HepG2 (cell line): ENCODE data around the gene SF1. TPM values are rescaled to one million over a fixed set of nuclear protein-coding genes. Genes with fewer than 3 reads are reported as not detected.
A peak's percentile ranks its signal among the peaks of the same experiment; 100 is the strongest.

ENCODE experiments used
- ATAC-seq: fragments of 200-7000 bp; cut with Tn5 transposase; 3 replicates; pipeline ENCODE4 v1.9.1; 2020; ENCODE audit warnings: mild to moderate bottlenecking, moderate library complexity
- BruUV-seq: library from RNA; stranded (reverse); fragments of 400-500 nt; replicated peaks from 2 replicates; lab custom pipeline; 2021; lab: Mats Ljungman, UMichigan
- CTCF ChIA-PET: fragments of 300-600 bp; formaldehyde crosslinking; extraction: SDS; loops from one replicate; lab custom pipeline; 2021; ENCODE audit warnings: low total read pairs, inconsistent platforms, low intra/inter-chr PET ratio; lab: Yijun Ruan, JAX
- POLR2A ChIA-PET: fragments of 350-600 bp; sonication (Branson Sonifier 250); formaldehyde crosslinking; loops from one replicate; lab custom pipeline; 2020; ENCODE audit warnings: antibody characterized with exemption, inconsistent platforms; lab: Yijun Ruan, JAX
- DNase-seq: peaks from one replicate; pipeline ENCODE4 v3.0.0-alpha.2; 2015; ENCODE audit warnings: low spot score
- FAIRE-seq: peaks from 3 replicates; lab custom pipeline; 2011; peaks lifted over from hg19 to GRCh38; lab: Jason Lieb, UNC
- H2AFZ ChIP-seq: one replicate; pipeline ENCODE4 v1.6.1; 2011; ENCODE audit warnings: low read length, inconsistent platforms
- H3K27ac ChIP-seq: fragments of 300-600 bp; 3 replicates; pipeline ENCODE4 v1.8.0; 2011; ENCODE audit warnings: mixed run types, mild to moderate bottlenecking, mixed read lengths, low read length, inconsistent platforms; ENCODE audit not compliant: insufficient read depth; ENCODE audit errors: extremely low read length
- H3K27me3 ChIP-seq, 2 experiments: fragments of 200-600 bp in 1 of 2; 2 replicates in 1 of 2; 3 replicates in 1 of 2; pipeline versions ENCODE4 v1.6.0 to v1.8.0; 2011; ENCODE audit warnings: low read length in 2 of 2, mild to moderate bottlenecking in 2 of 2, moderate library complexity in 2 of 2, inconsistent platforms in 1 of 2; ENCODE audit not compliant: insufficient read depth in 2 of 2, control insufficient read depth in 1 of 2
- H3K36me3 ChIP-seq, 2 experiments: fragments of 200-600 bp in 1 of 2; replicated peaks in 1 of 2; 2 replicates in 1 of 2; 3 replicates in 1 of 2; pipeline versions ENCODE4 v1.5.1 to v1.8.0; 2011; ENCODE audit warnings: low read length in 2 of 2, inconsistent platforms in 1 of 2; ENCODE audit not compliant: insufficient read depth in 2 of 2, control insufficient read depth in 1 of 2
- H3K4me1 ChIP-seq: 2 replicates; pipeline ENCODE4 v1.5.1; 2012; ENCODE audit warnings: low read length, inconsistent platforms; ENCODE audit not compliant: insufficient read depth
- H3K4me2 ChIP-seq: 2 replicates; pipeline ENCODE4 v1.6.0; 2011; ENCODE audit warnings: low read depth, low read length, inconsistent platforms
- H3K4me3 ChIP-seq, 3 experiments: fragments of 200-600 bp in 1 of 3; sonication (generic), shearing (Covaris generic) in 1 of 3; replicated peaks in 1 of 3; 2 replicates each; pipeline ENCODE4 v1.5.1; 2011 to 2016; ENCODE audit warnings: low read length in 3 of 3, inconsistent platforms in 2 of 3, low read depth in 2 of 3, mild to moderate bottlenecking in 2 of 3, control low read depth in 1 of 3, mixed read lengths in 1 of 3; ENCODE audit not compliant: insufficient read depth in 1 of 3
- H3K79me2 ChIP-seq: one replicate; pipeline ENCODE4 v1.6.1; 2011; ENCODE audit warnings: low read length, inconsistent platforms; ENCODE audit not compliant: insufficient read depth
- H3K9ac ChIP-seq: 2 replicates; pipeline ENCODE4 v1.6.0; 2011; ENCODE audit warnings: mild to moderate bottlenecking, low read depth, low read length, inconsistent platforms; ENCODE audit not compliant: insufficient read depth
- H3K9me3 ChIP-seq: 2 replicates; pipeline ENCODE4 v1.5.1; 2012; ENCODE audit warnings: mild to moderate bottlenecking, low read length
- H4K20me1 ChIP-seq: 2 replicates; pipeline ENCODE4 v1.6.0; 2011; ENCODE audit warnings: inconsistent platforms, mild to moderate bottlenecking, low read length, moderate library complexity; ENCODE audit not compliant: insufficient read depth
- GABPA ChIP-seq, 2 experiments: IDR thresholded peaks; 2 replicates each; pipeline ENCODE4 v1.6.1; 2011 to 2016; ENCODE audit warnings: low read depth in 2 of 2, low read length in 1 of 2, missing biosample characterization in 1 of 2, missing genetic modification characterization in 1 of 2
- ZNF33B ChIP-seq: sonication (generic); formaldehyde crosslinking; IDR thresholded peaks from 2 replicates; pipeline ENCODE4 v1.5.1; 2020; ENCODE audit warnings: mild to moderate bottlenecking, missing genetic modification reagents
- WGBS: methylation state at CpG from one replicate; pipeline ENCODE4 v1.1.6; 2017; ENCODE audit warnings: low lambda C conversion rate; 5-methylcytosine and 5-hydroxymethylcytosine counted together
- in situ Hi-C: cut with HindIII; loops from 2 replicates; pipeline ENCODE4 v1.10.0; 2017; ENCODE audit warnings: low pct_unique_long_range_greater_than_20kb; ENCODE audit not compliant: extremely low pct_ligation_motif_present
- intact Hi-C: fragments of 100-400 bp; cut with micrococcal nuclease; formaldehyde crosslinking; loops from one replicate; pipeline ENCODE4 v1.10.0; 2022; ENCODE audit not compliant: unreplicated experiment
- polyA plus RNA-seq, 8 experiments: library from polyadenylated mRNA; depleted of rRNA in 3 of 8; stranded (reverse) in 7 of 8; unstranded in 1 of 8; fragments of >200 nt; fragmentation: Illumina TruSeq in 4 of 8; extraction: Trizol in 4 of 8; gene quantifications; 2 replicates each; pipeline versions ENCODE4 v1.2.1 to v1.2.3, GENCODE V29; 2011 to 2016; ENCODE audit warnings: low read depth in 4 of 8, missing spikeins in 1 of 8, mixed read lengths in 1 of 8; ENCODE audit not compliant: insufficient read depth in 1 of 8
- total RNA-seq, 5 experiments: library from RNA; depleted of rRNA; stranded (reverse); fragments of >200 nt; fragmentation: Illumina TruSeq; extraction: Trizol; gene quantifications; 2 replicates each; pipeline ENCODE4 v1.2.3, GENCODE V29; 2016; ENCODE audit warnings: low read depth in 1 of 5
- TF ChIP-seq, protein P1 (sequence below): sonication (generic); formaldehyde crosslinking; IDR thresholded peaks from 2 replicates; pipeline ENCODE4 v1.8.1; 2023; ENCODE audit warnings: mild to moderate bottlenecking, missing genetic modification reagents
- TF ChIP-seq, protein P2 (sequence below): sonication (generic); formaldehyde crosslinking; IDR thresholded peaks from 2 replicates; pipeline ENCODE4 v1.4.0; 2020; ENCODE audit warnings: missing genetic modification reagents
- TF ChIP-seq, protein P3 (sequence below): IDR thresholded peaks from 2 replicates; pipeline ENCODE4 v1.4.0; 2020; ENCODE audit warnings: mild to moderate bottlenecking, missing genetic modification reagents
- TF ChIP-seq, protein P4 (sequence below): sonication (generic); formaldehyde crosslinking; IDR thresholded peaks from 2 replicates; pipeline ENCODE4 v1.5.0; 2020; ENCODE audit warnings: missing genetic modification reagents

Gene SF1
- total and polyA plus RNA-seq, 2 of the 13 experiments (the other 11 are each of a cell fraction or from before 2014, with no cell fraction given) = 55.5 to 70.4 TPM

DNA sequence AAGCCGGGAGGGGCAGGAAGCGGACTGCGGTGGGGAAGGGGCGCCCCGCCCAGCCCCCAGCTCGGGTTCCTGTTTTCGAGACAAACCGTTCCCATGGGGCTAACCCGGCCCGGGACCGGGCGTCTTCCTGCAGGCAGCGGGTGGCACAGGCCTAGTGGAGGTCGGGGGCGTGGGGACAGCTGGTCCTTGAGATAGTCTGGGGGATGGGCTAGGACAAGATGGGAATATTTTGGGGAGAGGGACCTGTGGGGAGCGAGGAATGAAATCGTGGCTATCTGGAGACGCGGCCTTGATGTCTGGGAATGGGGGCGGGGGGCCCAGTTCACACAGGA is 33.2 kb downstream of the SF1 start (continued):
- TF ChIP-seq, protein P1, sequence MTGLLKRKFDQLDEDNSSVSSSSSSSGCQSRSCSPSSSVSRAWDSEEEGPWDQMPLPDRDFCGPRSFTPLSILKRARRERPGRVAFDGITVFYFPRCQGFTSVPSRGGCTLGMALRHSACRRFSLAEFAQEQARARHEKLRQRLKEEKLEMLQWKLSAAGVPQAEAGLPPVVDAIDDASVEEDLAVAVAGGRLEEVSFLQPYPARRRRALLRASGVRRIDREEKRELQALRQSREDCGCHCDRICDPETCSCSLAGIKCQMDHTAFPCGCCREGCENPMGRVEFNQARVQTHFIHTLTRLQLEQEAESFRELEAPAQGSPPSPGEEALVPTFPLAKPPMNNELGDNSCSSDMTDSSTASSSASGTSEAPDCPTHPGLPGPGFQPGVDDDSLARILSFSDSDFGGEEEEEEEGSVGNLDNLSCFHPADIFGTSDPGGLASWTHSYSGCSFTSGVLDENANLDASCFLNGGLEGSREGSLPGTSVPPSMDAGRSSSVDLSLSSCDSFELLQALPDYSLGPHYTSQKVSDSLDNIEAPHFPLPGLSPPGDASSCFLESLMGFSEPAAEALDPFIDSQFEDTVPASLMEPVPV (CRISPR knock-in tag) = no peak

DNA sequence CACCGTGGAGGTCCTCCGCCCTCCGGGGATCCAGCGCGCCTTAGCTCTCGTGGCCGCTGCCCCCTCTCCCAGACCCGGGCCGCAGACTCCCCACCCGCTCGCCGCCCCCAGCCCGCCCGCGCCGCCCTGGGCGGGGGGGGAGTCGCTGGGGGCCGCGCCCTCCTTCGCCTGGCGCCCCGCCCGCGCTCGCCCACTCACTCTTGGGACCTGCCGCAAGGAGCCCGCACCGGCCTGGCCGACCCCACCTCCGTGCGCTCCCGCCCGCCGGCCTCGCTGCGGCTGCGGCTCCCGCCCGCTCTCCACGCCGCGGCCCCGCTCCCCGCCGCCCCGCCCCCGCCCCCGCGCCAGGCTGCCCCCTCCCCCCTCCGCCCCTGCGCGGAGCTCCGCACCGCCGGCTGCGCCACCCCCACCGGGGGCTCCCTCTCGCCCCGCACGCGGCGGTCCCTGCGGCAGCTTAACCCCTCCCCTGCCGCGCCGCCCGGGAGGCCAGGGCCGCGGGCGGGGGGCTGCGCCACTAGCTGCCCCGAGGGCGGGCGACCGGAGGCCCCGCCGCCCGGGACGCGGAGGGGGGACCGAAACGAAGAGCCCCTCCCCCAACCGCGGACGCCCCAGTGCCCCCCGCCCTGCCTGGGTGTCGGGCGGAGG is 33.7 kb downstream of the SF1 start:
- no peaks in the 10 kb centered on the region for H3K79me2 ChIP-seq
- ChIA-PET CTCF (interaction anchor here (2.8 kb wide), 1 partner anchor 56 kb away, joined by 23 read pairs; no protein-coding TSS in a partner anchor), POLR2A (no interaction called here)
- FAIRE-seq (no peak), DNase-seq (no peak), ATAC-seq (no peak)
- WGBS = 0% methylated on average over 6 of the region's 89 CpGs
- intact Hi-C loops = no loop called here
- BruUV-seq = no TSS peak
- H3K27me3 ChIP-seq = peaks cover 14 to 72% of the 10 kb centered on the region in 2 experiments
- peaks cover 36% of the 10 kb centered on the region for H3K4me1 ChIP-seq
- H2AFZ ChIP-seq = no peak overlapping the region
- H3K4me3 ChIP-seq = peak overlapping the region in 1 of 3 experiments; percentile 74; a peak in 2 of 6 replicates
- H4K20me1 ChIP-seq = 0 out of 2 replicates have a peak, but pooled peaks cover 3% of the 10 kb centered on the region
- H3K4me2 ChIP-seq = peak overlapping the region; percentile 82; the same call in 1 of the 2 replicates
- in situ Hi-C loops = no loop called here
- no peaks in the 10 kb centered on the region for H3K9me3 ChIP-seq
- TF ChIP-seq, protein P2, sequence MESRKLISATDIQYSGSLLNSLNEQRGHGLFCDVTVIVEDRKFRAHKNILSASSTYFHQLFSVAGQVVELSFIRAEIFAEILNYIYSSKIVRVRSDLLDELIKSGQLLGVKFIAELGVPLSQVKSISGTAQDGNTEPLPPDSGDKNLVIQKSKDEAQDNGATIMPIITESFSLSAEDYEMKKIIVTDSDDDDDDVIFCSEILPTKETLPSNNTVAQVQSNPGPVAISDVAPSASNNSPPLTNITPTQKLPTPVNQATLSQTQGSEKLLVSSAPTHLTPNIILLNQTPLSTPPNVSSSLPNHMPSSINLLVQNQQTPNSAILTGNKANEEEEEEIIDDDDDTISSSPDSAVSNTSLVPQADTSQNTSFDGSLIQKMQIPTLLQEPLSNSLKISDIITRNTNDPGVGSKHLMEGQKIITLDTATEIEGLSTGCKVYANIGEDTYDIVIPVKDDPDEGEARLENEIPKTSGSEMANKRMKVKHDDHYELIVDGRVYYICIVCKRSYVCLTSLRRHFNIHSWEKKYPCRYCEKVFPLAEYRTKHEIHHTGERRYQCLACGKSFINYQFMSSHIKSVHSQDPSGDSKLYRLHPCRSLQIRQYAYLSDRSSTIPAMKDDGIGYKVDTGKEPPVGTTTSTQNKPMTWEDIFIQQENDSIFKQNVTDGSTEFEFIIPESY (CRISPR knock-in tag) = no peak
- TF ChIP-seq, protein P3, sequence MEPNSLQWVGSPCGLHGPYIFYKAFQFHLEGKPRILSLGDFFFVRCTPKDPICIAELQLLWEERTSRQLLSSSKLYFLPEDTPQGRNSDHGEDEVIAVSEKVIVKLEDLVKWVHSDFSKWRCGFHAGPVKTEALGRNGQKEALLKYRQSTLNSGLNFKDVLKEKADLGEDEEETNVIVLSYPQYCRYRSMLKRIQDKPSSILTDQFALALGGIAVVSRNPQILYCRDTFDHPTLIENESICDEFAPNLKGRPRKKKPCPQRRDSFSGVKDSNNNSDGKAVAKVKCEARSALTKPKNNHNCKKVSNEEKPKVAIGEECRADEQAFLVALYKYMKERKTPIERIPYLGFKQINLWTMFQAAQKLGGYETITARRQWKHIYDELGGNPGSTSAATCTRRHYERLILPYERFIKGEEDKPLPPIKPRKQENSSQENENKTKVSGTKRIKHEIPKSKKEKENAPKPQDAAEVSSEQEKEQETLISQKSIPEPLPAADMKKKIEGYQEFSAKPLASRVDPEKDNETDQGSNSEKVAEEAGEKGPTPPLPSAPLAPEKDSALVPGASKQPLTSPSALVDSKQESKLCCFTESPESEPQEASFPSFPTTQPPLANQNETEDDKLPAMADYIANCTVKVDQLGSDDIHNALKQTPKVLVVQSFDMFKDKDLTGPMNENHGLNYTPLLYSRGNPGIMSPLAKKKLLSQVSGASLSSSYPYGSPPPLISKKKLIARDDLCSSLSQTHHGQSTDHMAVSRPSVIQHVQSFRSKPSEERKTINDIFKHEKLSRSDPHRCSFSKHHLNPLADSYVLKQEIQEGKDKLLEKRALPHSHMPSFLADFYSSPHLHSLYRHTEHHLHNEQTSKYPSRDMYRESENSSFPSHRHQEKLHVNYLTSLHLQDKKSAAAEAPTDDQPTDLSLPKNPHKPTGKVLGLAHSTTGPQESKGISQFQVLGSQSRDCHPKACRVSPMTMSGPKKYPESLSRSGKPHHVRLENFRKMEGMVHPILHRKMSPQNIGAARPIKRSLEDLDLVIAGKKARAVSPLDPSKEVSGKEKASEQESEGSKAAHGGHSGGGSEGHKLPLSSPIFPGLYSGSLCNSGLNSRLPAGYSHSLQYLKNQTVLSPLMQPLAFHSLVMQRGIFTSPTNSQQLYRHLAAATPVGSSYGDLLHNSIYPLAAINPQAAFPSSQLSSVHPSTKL = no peak
- TF ChIP-seq GABPA (IDR thresholded peaks at IDR 0.05; ENCODE audit: low read depth, low read length) (no peak), GABPA (CRISPR knock-in tag; IDR thresholded peaks at IDR 0.05; ENCODE audit: low read depth) (no peak), ZNF33B (CRISPR knock-in tag) (no peak)
- TF ChIP-seq, protein P4, sequence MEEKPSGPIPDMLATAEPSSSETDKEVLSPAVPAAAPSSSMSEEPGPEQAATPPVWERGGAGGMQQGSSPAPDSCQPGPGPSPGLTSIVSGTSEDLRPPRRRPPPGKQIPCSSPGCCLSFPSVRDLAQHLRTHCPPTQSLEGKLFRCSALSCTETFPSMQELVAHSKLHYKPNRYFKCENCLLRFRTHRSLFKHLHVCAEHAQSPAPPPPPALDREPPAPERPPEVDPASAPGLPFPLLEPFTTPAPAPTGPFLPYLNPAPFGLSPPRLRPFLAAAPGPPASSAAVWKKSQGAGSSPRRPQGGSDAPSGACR (CRISPR knock-in tag) = no peak
- TF ChIP-seq, all 625 proteins: peak for 0
- H3K36me3 ChIP-seq = no peaks in the 10 kb centered on the region
- H3K9ac ChIP-seq = no peak overlapping the region
- H3K27ac ChIP-seq = no peak overlapping the region
